ENCODE measurements around the gene DHX30.

DNA sequence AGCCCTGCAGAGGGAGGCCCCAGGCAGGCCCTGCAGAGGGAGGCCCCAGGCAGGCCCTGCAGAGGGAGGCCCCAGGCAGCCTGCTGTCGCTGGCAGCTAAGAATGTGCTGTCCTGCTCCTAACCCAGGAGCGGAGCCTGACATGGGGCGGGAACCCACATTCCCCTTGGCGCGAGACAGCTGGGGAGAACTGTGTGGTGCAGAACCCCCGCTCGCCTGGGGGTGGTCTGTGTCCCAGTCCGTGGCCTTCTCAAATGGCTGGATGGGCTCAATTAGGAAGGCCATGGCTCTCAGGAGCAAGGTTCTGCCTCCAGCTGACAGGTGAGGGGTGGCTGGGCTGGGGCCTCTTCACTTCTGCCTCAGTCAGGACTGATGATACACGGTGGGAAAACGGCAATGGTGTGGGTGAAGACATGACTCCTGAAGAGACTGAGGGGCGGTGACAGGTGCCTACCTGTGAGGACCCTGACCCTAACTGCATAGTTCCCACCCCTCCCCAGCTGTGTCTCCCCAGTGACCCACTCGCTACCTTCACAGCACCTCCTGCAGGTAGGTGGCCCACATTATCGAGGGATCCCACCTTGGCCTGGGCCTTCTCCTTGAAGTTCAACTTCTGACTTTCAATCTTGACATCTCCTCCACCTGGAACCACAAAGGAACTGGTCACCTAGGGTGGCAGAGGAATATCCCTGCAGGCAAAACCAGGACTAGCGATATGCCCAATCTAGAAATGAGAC is 52.0 kb downstream of the DHX30 start:
- TF ChIP-seq ZNF274 (IDR thresholded peaks at IDR 0.05; ENCODE audit: low read depth, low read length) (no peak), SUZ12 (IDR thresholded peaks at IDR 0.05; ENCODE audit: extremely low read depth, insufficient read depth, insufficient read length) (no peak), YY1 (IDR thresholded peaks at IDR 0.05; ENCODE audit: insufficient read depth, insufficient read length) (no peak)
